Skeletal muscle satellite cell (primary cell): ENCODE data around the gene SLC44A3.

ENCODE experiments used
- H3K27me3 ChIP-seq: 2 replicates; pipeline ENCODE4 v1.7.0; 2013; ENCODE audit warnings: low read length; ENCODE audit not compliant: control insufficient read depth, insufficient read depth
- H3K36me3 ChIP-seq: 2 replicates; pipeline ENCODE4 v1.7.0; 2013; ENCODE audit warnings: mild to moderate bottlenecking, control low read depth, low read length; ENCODE audit not compliant: insufficient read depth
- H3K4me1 ChIP-seq: 2 replicates; pipeline ENCODE4 v1.7.0; 2013; ENCODE audit warnings: low read length; ENCODE audit not compliant: control insufficient read depth, insufficient read depth
- H3K4me2 ChIP-seq: 2 replicates; pipeline ENCODE4 v1.7.0; 2013; ENCODE audit warnings: mild to moderate bottlenecking, low read length
- H3K4me3 ChIP-seq: 2 replicates; pipeline ENCODE4 v1.7.0; 2013; ENCODE audit warnings: low read length
- H3K9ac ChIP-seq: 2 replicates; pipeline ENCODE4 v1.7.0; 2013; ENCODE audit warnings: mild to moderate bottlenecking, low read depth, low read length, moderate library complexity
- H3K9me3 ChIP-seq: replicated peaks from 2 replicates; pipeline ENCODE4 v1.7.0; 2013; ENCODE audit warnings: mild to moderate bottlenecking, control low read depth, low read length

The SLC44A3 gene

DNA sequence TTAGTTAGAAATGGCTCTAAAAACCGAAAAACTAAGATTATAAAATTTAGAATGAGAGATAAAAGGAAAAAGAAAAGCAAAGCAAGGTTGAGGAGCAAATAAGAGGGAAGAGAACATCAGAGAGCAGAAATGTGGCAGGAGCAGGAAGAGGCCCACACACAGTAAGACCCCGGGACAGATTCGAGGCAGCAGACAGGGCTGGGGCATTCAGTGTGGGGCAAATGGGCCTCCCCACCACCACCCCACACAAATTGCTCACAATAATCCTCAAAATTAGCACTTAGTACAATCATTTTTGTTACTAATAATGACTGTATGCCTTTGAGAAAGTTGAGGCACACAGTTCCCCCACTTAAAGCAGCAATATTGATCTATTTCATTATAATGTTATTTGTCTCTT lies 17.1 kb upstream of the SLC44A3 start:
- Histone ChIP-seq H3K9me3 (no peaks in the 10 kb centered on the region), H3K9ac (no peak overlapping the region), H3K4me3 (no peak overlapping the region), H3K4me1 (peaks cover 29% of the 10 kb centered on the region), H3K36me3 (no peaks in the 10 kb centered on the region), H3K4me2 (no peak overlapping the region), H3K27me3 (no peaks in the 10 kb centered on the region)

DNA sequence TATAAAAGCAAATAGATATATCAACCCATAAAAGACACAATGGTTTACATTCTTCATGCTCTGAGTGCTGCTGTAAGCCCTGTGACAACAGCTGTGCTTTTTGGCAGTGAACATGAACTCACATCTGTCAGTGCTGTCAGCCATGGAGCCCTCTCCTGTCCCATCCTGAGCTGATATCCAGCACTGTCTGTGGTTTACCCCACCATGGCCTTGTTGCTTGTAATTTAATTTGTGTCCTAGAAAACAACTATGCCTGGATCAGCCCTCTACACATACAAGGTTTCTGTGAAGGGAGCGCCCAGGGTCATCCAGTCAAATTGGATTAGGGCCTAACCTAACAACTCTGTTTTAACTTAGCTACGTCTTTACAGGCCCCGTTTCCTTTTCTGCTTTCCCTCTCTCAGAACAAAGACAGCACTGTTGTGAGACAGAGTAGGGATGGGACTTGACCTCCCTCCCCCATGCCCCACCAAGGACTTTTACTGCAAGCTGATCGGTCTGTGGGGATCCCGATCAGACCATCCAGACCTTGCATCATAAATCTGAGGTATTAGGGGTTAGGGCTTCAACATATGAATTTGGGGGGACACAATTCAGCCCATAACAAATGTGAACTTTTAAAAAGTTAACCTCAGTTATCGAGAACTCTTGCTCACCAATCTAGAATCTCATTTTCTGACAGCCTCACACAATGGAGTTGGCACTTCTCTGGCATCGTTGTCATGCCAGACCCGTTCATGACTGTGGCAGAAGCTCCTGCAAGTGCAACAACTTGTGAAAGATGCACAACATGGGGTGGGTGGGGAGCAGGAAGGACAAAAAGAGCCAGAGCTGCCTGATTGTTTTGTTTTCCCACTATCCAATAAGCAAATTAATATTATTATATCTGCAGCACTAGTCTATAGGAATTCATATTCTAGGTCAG lies 16.4 kb upstream of the SLC44A3 start:
- Histone ChIP-seq H3K36me3 (no peaks in the 10 kb centered on the region), H3K4me3 (no peak overlapping the region), H3K9me3 (no peaks in the 10 kb centered on the region), H3K9ac (no peak overlapping the region), H3K27me3 (no peaks in the 10 kb centered on the region), H3K4me2 (no peak overlapping the region), H3K4me1 (peaks cover 29% of the 10 kb centered on the region)

DNA sequence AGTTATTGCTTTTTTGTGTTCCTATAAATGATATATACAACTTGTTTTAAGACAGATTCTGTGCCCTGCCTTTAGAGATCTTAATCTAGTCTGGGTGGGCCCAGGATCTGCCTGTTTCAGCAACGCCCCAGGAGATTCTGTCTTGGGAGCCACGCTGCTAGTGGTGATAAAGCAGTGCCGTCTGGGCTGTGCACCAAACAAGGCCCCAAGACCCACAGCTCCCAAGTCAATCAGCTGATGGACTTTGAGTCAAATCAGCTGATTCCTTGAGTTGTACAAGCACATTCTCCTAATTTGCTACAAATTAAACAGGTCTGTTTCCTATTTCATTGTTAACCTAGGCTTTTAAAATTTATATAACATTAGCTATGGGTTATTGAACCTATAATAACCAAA lies 15.7 kb upstream of the SLC44A3 start:
- no peak overlapping the region for H3K9ac ChIP-seq
- H3K9me3 ChIP-seq: no peaks in the 10 kb centered on the region
- H3K36me3 ChIP-seq: no peaks in the 10 kb centered on the region
- peaks cover 23% of the 10 kb centered on the region for H3K4me1 ChIP-seq
- H3K4me3 ChIP-seq: no peak overlapping the region
- no peaks in the 10 kb centered on the region for H3K27me3 ChIP-seq
- no peak overlapping the region for H3K4me2 ChIP-seq

DNA sequence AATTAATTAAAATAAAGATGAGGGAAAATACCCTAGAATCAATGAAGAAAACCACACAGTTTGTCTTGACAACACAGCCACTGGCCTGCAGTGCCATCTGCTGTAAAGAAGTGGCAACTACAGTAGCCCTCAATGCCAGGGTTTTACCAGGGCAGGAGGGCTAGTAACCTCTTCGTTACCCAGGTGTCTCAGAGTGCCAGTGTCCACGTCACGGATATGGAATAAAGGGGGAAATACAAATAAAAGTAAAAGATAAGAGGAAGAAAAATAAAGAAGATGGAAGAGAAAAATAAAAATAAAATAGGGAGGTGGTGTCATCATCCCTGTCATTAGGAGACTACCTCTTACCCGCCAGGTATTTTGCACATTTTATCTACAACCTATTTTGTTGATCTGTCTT lies 14.2 kb upstream of the SLC44A3 start:
- Histone ChIP-seq H3K4me1 (peaks cover 22% of the 10 kb centered on the region), H3K27me3 (no peaks in the 10 kb centered on the region)

DNA sequence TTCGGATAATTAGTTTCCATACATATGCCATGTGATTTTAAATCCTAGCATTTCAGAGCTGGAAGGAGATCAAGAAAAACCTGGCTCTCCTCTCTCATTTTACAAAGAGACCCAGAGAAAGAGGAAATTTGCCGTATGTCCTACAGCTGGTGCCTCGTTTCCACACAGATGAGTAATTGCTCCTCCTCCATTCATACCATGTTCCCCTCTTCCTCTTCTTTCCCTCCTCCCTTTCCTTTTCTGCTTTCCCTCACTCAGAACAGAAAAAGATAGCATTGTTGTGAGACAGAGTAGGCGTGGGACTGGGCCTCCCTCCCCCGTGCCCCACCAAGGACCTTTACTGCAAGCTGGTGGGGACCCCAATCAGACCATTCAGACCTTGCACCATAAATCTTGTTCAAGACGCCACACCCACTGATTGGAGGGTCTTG lies 13.7 kb upstream of the SLC44A3 start:
- H3K9me3 ChIP-seq: no peaks in the 10 kb centered on the region
- no peak overlapping the region for H3K9ac ChIP-seq
- H3K36me3 ChIP-seq: no peaks in the 10 kb centered on the region
- peak overlapping the region; percentile 14 for H3K4me3 ChIP-seq
- peak overlapping the region; percentile 70 for H3K4me2 ChIP-seq
- H3K4me1 ChIP-seq: peaks cover 19% of the 10 kb centered on the region
- no peaks in the 10 kb centered on the region for H3K27me3 ChIP-seq

More for the DNA sequence above, 14.2 kb upstream of the SLC44A3 start:
- H3K4me3 ChIP-seq: peak overlapping the region; percentile 14
- peak overlapping the region; percentile 70 for H3K4me2 ChIP-seq
- no peaks in the 10 kb centered on the region for H3K36me3 ChIP-seq
- no peak overlapping the region for H3K9ac ChIP-seq
- no peaks in the 10 kb centered on the region for H3K9me3 ChIP-seq

DNA sequence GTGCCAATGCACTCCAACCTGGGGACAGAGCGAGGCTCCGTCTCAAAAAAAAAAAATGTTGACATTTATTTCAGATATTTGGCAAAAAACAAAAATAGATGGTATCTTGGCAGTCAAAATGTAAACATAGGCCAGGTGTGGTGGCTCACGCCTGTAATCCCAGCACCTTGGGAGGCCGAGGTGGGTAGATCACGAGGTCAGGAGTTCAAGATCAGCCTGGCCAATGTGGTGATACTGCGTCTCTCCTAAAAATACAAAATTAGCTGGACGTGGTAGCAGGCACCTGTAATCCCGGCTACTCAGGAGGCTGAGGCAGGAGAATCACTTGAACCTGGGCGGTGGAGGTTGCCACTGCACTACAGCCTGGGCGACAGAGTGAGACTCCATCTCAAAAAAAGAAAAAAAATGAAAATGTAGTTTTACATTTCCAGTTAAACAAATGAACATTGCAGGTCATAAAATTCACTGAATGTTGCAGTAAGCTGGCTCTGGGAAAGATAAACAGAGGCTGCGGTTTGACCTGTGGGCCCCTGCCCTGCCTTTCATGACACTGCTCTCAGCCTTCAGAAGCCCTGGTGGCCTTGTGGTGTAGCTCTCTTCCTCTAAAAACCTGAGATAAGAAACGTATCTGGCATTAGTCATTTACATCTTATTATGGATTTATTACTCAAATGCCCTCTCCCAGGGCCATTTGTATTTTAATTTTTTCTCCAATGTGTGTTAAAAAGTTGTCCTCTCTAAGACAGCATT lies 12.2 kb upstream of the SLC44A3 start:
- Histone ChIP-seq H3K4me3 (no peak overlapping the region), H3K9me3 (no peaks in the 10 kb centered on the region), H3K36me3 (no peaks in the 10 kb centered on the region), H3K4me2 (no peak overlapping the region), H3K4me1 (peaks cover 10% of the 10 kb centered on the region), H3K27me3 (peaks cover 10% of the 10 kb centered on the region), H3K9ac (no peak overlapping the region)

DNA sequence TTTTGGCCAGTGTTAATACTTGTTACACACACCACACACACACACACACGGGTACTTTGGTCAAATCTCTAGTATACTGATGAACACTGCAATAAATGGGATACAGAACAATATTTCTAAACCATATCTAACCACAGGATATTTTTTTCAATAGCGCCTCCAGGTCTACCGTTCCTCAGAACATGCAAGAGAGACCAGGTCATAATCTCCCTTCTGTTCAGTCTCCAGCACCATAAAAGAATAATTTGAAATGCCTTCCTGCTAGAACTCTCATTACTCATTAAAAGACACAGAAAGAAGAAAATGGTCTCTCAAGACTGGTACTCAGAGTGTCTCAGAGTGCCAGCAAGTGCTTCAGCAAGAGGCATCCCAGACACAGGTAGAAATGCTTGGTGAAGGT lies 11.5 kb upstream of the SLC44A3 start:
- H3K36me3 ChIP-seq: no peaks in the 10 kb centered on the region
- no peak overlapping the region for H3K4me3 ChIP-seq
- no peak overlapping the region for H3K9ac ChIP-seq
- H3K4me1 ChIP-seq: peaks cover 3% of the 10 kb centered on the region
- H3K27me3 ChIP-seq: peaks cover 17% of the 10 kb centered on the region
- peaks cover 4% of the 10 kb centered on the region for H3K9me3 ChIP-seq
- H3K4me2 ChIP-seq: no peak overlapping the region

DNA sequence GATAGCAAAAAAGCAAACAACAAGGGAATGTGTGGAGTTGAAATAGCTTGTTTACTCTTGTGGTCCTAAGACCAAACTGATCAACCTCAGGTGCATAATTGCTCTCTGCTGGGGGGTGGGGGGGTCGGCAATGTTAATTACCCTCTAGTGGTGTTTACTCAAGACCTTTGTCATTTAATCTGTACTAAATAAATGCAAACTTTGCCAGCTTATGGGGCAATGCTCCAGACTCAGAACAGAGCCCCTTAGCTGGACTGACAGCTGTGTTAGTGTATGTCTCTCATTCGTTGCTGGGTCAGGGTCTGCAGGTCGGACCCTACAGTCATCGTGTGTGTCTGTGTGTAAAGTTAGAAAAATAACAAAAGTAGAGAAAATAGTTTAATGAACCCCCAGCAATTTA lies 7.2 kb upstream of the SLC44A3 start:
- Histone ChIP-seq H3K9ac (no peak overlapping the region), H3K4me1 (no peaks in the 10 kb centered on the region), H3K36me3 (no peaks in the 10 kb centered on the region), H3K4me2 (no peak overlapping the region), H3K4me3 (no peak overlapping the region), H3K27me3 (peaks cover 33% of the 10 kb centered on the region), H3K9me3 (peaks cover 4% of the 10 kb centered on the region)

DNA sequence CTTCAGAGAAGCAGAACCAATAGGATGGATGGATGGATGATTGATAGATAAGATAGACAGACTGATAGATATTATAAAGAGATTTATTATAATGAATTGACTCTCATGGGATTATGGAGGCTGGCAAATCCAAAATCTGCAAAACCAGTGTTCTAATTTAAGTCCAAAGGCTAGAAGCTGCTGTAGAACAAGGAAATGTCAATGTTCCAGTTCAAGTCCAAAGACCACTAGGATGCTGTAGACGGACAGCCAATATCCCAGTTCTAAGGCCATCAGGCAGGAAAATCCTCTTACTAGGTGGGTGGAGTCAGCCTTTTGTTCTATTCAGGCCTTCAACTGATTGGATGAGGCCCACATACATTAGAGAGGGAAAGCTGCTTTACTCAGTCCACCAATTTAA lies 4.1 kb upstream of the SLC44A3 start:
- Histone ChIP-seq H3K4me1 (peaks cover 8% of the 10 kb centered on the region), H3K27me3 (peaks cover 48% of the 10 kb centered on the region)

DNA sequence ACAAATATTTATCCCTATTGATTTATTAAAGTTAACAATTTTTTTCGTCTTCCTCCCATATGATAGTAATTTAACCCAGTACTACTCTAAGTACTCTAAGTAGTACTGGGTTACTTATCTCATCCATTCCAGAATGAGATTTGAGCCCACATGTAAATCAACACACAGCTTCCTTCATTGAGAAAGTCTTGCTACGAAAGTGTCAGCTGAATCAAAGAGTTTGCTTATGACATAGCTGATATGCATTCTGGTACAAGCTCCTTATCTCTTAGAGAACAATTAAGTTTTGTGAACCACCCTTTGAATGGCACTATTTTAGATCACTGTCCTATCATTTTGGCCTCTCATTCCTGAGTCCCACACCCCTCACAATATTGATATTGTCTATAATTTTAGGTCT lies 2.4 kb upstream of the SLC44A3 start:
- Histone ChIP-seq H3K4me1 (peaks cover 8% of the 10 kb centered on the region), H3K4me3 (no peak overlapping the region), H3K9me3 (peaks cover 4% of the 10 kb centered on the region), H3K27me3 (peaks cover 56% of the 10 kb centered on the region), H3K36me3 (no peaks in the 10 kb centered on the region), H3K4me2 (no peak overlapping the region), H3K9ac (no peak overlapping the region)

More for the DNA sequence above, 4.1 kb upstream of the SLC44A3 start:
- H3K36me3 ChIP-seq: no peaks in the 10 kb centered on the region
- no peak overlapping the region for H3K9ac ChIP-seq
- H3K4me2 ChIP-seq: no peak overlapping the region
- peaks cover 4% of the 10 kb centered on the region for H3K9me3 ChIP-seq
- no peak overlapping the region for H3K4me3 ChIP-seq

DNA sequence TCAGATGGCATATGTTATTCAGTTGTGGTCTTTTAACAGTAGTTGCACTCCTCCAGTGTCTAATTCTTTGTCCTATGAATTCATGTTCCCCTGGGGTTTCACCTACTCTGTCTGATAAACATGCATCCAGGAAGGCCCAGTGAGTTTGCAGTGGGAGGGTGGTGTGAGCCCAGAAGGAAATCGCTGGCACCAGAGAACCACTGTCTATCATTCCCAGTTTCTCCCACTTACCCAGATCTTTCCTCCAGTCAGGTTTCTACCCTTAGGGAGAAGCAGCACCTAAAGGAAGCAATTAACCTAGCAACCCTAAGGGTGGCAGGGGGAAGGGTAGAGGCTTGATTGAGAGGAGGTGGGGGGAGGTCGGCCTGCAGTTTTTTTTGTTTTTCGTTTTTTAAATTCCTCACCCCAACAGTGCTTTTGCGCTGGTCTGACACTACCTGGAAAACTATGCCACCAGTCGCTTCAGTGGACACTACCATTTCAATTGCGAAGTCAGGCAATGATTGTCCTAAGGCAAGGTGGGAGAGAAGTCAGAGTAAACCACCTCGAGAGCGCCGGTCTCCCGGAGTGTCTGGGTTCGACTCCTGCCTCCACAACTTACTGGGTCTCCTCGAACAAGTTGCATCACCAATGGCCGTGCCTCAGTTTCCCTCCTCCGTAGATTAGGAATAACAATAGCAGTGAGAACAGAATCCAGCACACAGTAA lies 766 bp upstream of the SLC44A3 start:
- H3K9ac ChIP-seq: peak overlapping the region; percentile 65
- peaks cover 58% of the 10 kb centered on the region for H3K27me3 ChIP-seq
- peaks cover 8% of the 10 kb centered on the region for H3K4me1 ChIP-seq
- H3K9me3 ChIP-seq: no peaks in the 10 kb centered on the region
- H3K4me2 ChIP-seq: peak overlapping the region; percentile 99
- peak overlapping the region; percentile 82 for H3K4me3 ChIP-seq
- no peaks in the 10 kb centered on the region for H3K36me3 ChIP-seq
